ENCODE measurements around the gene DCAF11. TPM values are rescaled to one million over a fixed set of nuclear protein-coding genes. Genes with fewer than 3 reads are reported as not detected.
A peak's percentile ranks its signal among the peaks of the same experiment; 100 is the strongest.

DCAF11 gene
- total and polyA plus RNA-seq, 4 donors, result 59.5 to 66.9 (median 63.1) TPM

- no peak for DNase-seq (ENCODE audit: low read depth in 4 of 6, low spot score in 6 of 6)
- Histone ChIP-seq H3K4me3 (ENCODE audit: low read depth, low read length) (peak overlapping the region; percentile 65), H3K27ac (ENCODE audit: low read depth, low read length) (peak overlapping the region; percentile 42), H3K9me3 (ENCODE audit: control insufficient read depth, insufficient read depth, low read length) (no peaks in the 10 kb centered on the region), H3K4me1 (ENCODE audit: control insufficient read depth, insufficient read depth, low read length) (peaks cover 36% of the 10 kb centered on the region), H3K36me3 (ENCODE audit: control insufficient read depth, insufficient read depth, low read length) (peaks cover 10% of the 10 kb centered on the region), H3K27me3 (ENCODE audit: control insufficient read depth, insufficient read depth, low read length) (no peaks in the 10 kb centered on the region)
- 15% methylated on average over 14 of the region's 14 CpGs for WGBS (ENCODE audit: insufficient coverage)
Observed at GRCh38 chr14:24094841-24095270, 19.7 kb upstream of the DCAF11 start.

- WGBS (ENCODE audit: insufficient coverage), result 69% methylated on average over 9 of the region's 12 CpGs
- H3K9me3 ChIP-seq (ENCODE audit: control insufficient read depth, insufficient read depth, low read length), result no peaks in the 10 kb centered on the region
- H3K27me3 ChIP-seq (ENCODE audit: control insufficient read depth, insufficient read depth, low read length), result no peaks in the 10 kb centered on the region
- peaks cover 10% of the 10 kb centered on the region for H3K36me3 ChIP-seq (ENCODE audit: control insufficient read depth, insufficient read depth, low read length)
- peak overlapping the region; percentile 42 for H3K27ac ChIP-seq (ENCODE audit: low read depth, low read length)
- no peak for DNase-seq (ENCODE audit: low read depth in 4 of 6, low spot score in 6 of 6)
- H3K4me1 ChIP-seq (ENCODE audit: control insufficient read depth, insufficient read depth, low read length), result peaks cover 32% of the 10 kb centered on the region
- H3K4me3 ChIP-seq (ENCODE audit: low read depth, low read length), result peak overlapping the region; percentile 65
Observed at GRCh38 chr14:24095271-24096068, 19.1 kb upstream of the DCAF11 start.

- WGBS (ENCODE audit: insufficient coverage), result 94% methylated on average over 7 of the region's 8 CpGs
- Histone ChIP-seq H3K9me3 (ENCODE audit: control insufficient read depth, insufficient read depth, low read length) (no peaks in the 10 kb centered on the region), H3K4me3 (ENCODE audit: low read depth, low read length) (no peak overlapping the region), H3K27me3 (ENCODE audit: control insufficient read depth, insufficient read depth, low read length) (no peaks in the 10 kb centered on the region), H3K27ac (ENCODE audit: low read depth, low read length) (no peak overlapping the region), H3K36me3 (ENCODE audit: control insufficient read depth, insufficient read depth, low read length) (peaks cover 10% of the 10 kb centered on the region), H3K4me1 (ENCODE audit: control insufficient read depth, insufficient read depth, low read length) (peaks cover 31% of the 10 kb centered on the region)
- DNase-seq (ENCODE audit: low read depth in 4 of 6, low spot score in 6 of 6), result no peak
Observed at GRCh38 chr14:24096545-24097181, 17.9 kb upstream of the DCAF11 start.

GRCh38 chr14:24098229-24098926, 16.2 kb upstream of the DCAF11 start:
- H3K27ac ChIP-seq (ENCODE audit: low read depth, low read length), result no peak overlapping the region
- H3K9me3 ChIP-seq (ENCODE audit: control insufficient read depth, insufficient read depth, low read length), result no peaks in the 10 kb centered on the region
- 93% methylated on average over 16 of the region's 16 CpGs for WGBS (ENCODE audit: insufficient coverage)
- H3K36me3 ChIP-seq (ENCODE audit: control insufficient read depth, insufficient read depth, low read length), result peaks cover 10% of the 10 kb centered on the region
- DNase-seq (ENCODE audit: low read depth in 4 of 6, low spot score in 6 of 6), result no peak
- no peak overlapping the region for H3K4me3 ChIP-seq (ENCODE audit: low read depth, low read length)
- H3K4me1 ChIP-seq (ENCODE audit: control insufficient read depth, insufficient read depth, low read length), result peaks cover 29% of the 10 kb centered on the region
- no peaks in the 10 kb centered on the region for H3K27me3 ChIP-seq (ENCODE audit: control insufficient read depth, insufficient read depth, low read length)

GRCh38 chr14:24098927-24099813, 15.4 kb upstream of the DCAF11 start:
- no peak for DNase-seq (ENCODE audit: low read depth in 4 of 6, low spot score in 6 of 6)
- peaks cover 21% of the 10 kb centered on the region for H3K4me1 ChIP-seq (ENCODE audit: control insufficient read depth, insufficient read depth, low read length)
- H3K27me3 ChIP-seq (ENCODE audit: control insufficient read depth, insufficient read depth, low read length), result no peaks in the 10 kb centered on the region
- no peaks in the 10 kb centered on the region for H3K9me3 ChIP-seq (ENCODE audit: control insufficient read depth, insufficient read depth, low read length)
- no peak overlapping the region for H3K27ac ChIP-seq (ENCODE audit: low read depth, low read length)
- WGBS (ENCODE audit: insufficient coverage), result 65% methylated on average over 15 of the region's 17 CpGs
- H3K36me3 ChIP-seq (ENCODE audit: control insufficient read depth, insufficient read depth, low read length), result peaks cover 13% of the 10 kb centered on the region
- H3K4me3 ChIP-seq (ENCODE audit: low read depth, low read length), result no peak overlapping the region

GRCh38 chr14:24100197-24100981, 14.2 kb upstream of the DCAF11 start:
- Histone ChIP-seq H3K27ac (ENCODE audit: low read depth, low read length) (no peak overlapping the region), H3K27me3 (ENCODE audit: control insufficient read depth, insufficient read depth, low read length) (no peaks in the 10 kb centered on the region), H3K4me1 (ENCODE audit: control insufficient read depth, insufficient read depth, low read length) (peaks cover 9% of the 10 kb centered on the region), H3K4me3 (ENCODE audit: low read depth, low read length) (no peak overlapping the region), H3K9me3 (ENCODE audit: control insufficient read depth, insufficient read depth, low read length) (no peaks in the 10 kb centered on the region), H3K36me3 (ENCODE audit: control insufficient read depth, insufficient read depth, low read length) (peaks cover 13% of the 10 kb centered on the region)
- DNase-seq (ENCODE audit: low read depth in 4 of 6, low spot score in 6 of 6), result no peak
- WGBS (ENCODE audit: insufficient coverage), result 95% methylated on average over 3 of the region's 4 CpGs

- peaks cover 13% of the 10 kb centered on the region for H3K36me3 ChIP-seq (ENCODE audit: control insufficient read depth, insufficient read depth, low read length)
- H3K27ac ChIP-seq (ENCODE audit: low read depth, low read length), result no peak overlapping the region
- no peaks in the 10 kb centered on the region for H3K27me3 ChIP-seq (ENCODE audit: control insufficient read depth, insufficient read depth, low read length)
- no peak for DNase-seq (ENCODE audit: low read depth in 4 of 6, low spot score in 6 of 6)
- no peaks in the 10 kb centered on the region for H3K9me3 ChIP-seq (ENCODE audit: control insufficient read depth, insufficient read depth, low read length)
- WGBS (ENCODE audit: insufficient coverage), result 90% methylated on average over 2 of the region's 3 CpGs
- H3K4me3 ChIP-seq (ENCODE audit: low read depth, low read length), result no peak overlapping the region
- H3K4me1 ChIP-seq (ENCODE audit: control insufficient read depth, insufficient read depth, low read length), result peaks cover 4% of the 10 kb centered on the region
Observed at GRCh38 chr14:24100982-24101494, 13.5 kb upstream of the DCAF11 start.

- H3K4me3 ChIP-seq (ENCODE audit: low read depth, low read length), result no peak overlapping the region
- WGBS (ENCODE audit: insufficient coverage), result 88% methylated on average over 6 of the region's 7 CpGs
- peaks cover 4% of the 10 kb centered on the region for H3K4me1 ChIP-seq (ENCODE audit: control insufficient read depth, insufficient read depth, low read length)
- peaks cover 13% of the 10 kb centered on the region for H3K36me3 ChIP-seq (ENCODE audit: control insufficient read depth, insufficient read depth, low read length)
- H3K9me3 ChIP-seq (ENCODE audit: control insufficient read depth, insufficient read depth, low read length), result no peaks in the 10 kb centered on the region
- H3K27ac ChIP-seq (ENCODE audit: low read depth, low read length), result no peak overlapping the region
- no peaks in the 10 kb centered on the region for H3K27me3 ChIP-seq (ENCODE audit: control insufficient read depth, insufficient read depth, low read length)
- DNase-seq (ENCODE audit: low read depth in 4 of 6, low spot score in 6 of 6), result no peak
Observed at GRCh38 chr14:24102357-24103048, 12.1 kb upstream of the DCAF11 start.

All from spinal cord (tissue), 10 donors.